ENCODE results near the gene EDAR. TPM values are rescaled to one million over a fixed set of nuclear protein-coding genes. Genes with fewer than 3 reads are reported as not detected.

The EDAR gene
- not detected in 2 replicates for polyA plus RNA-seq (2011; rRNA removed)
- polyA minus RNA-seq (2011; rRNA and poly(A)+ RNA removed): not detected in 2 replicates

DNA sequence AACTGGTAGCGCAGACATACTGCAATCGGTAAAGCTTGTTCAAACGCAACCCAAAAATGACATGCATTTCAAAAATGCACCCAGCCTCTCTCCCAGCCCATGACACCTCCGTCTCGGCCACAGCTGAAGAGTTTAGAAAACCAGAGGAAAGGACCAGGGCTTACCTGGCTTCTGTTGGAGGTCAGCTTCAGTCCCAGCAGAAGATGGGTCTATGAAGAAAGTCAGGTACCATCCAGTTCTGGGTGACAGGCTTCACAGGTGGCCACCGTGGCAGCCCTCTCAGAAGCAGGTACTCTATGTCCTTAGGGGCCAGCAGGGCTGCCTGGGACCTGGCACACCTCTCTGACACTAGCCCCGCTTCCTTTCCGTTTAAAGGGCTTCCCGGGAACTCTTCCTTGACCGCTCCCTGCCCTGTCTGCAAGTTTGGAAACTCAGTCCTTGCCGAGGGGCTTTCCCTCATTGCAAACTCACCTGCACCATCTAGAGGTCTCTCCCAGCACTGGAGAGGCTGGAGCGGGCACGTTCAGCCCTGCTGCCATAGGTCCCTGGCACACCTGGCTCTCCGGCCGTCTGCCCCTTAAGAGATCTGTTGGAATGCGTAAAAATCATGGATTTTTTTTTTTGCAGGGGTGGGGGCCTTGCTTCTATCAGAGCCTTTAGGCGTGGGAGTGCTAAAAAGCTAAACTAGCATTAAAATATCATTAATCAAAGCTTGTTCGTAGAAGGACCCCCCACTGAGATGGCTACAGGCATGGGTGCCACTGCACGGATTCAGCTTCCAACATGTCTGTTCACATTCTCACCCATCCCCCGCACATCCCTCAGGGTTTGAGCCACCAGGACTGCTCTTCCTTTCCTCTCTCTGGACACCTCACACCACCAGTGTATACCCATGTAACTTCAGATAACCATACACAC is at the start of gene EDAR:
Gene EDAR, minus strand, starts transcription at position 425 of the 918 bp plus-strand sequence. CDS start 58,206 bp downstream, outside the sequence.
- Histone ChIP-seq H3K27me3 (ENCODE audit: control insufficient read depth, insufficient read depth, low read length) (peaks cover 52% of the 10 kb centered on the region), H3K4me3 (ENCODE audit: low read depth, low read length) (no peak within 1 kb of the TSS), H3K9me3 (ENCODE audit: control insufficient read depth, insufficient read depth, low read length) (no peaks in the 10 kb centered on the region), H3K27ac (ENCODE audit: low read depth, low read length) (no peak within 1 kb of the TSS)
- TF ChIP-seq, protein P1, sequence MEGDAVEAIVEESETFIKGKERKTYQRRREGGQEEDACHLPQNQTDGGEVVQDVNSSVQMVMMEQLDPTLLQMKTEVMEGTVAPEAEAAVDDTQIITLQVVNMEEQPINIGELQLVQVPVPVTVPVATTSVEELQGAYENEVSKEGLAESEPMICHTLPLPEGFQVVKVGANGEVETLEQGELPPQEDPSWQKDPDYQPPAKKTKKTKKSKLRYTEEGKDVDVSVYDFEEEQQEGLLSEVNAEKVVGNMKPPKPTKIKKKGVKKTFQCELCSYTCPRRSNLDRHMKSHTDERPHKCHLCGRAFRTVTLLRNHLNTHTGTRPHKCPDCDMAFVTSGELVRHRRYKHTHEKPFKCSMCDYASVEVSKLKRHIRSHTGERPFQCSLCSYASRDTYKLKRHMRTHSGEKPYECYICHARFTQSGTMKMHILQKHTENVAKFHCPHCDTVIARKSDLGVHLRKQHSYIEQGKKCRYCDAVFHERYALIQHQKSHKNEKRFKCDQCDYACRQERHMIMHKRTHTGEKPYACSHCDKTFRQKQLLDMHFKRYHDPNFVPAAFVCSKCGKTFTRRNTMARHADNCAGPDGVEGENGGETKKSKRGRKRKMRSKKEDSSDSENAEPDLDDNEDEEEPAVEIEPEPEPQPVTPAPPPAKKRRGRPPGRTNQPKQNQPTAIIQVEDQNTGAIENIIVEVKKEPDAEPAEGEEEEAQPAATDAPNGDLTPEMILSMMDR (IDR thresholded peaks at IDR 0.05; ENCODE audit: low read depth, low read length): peak; percentile 51
- POLR2A ChIA-PET: no interaction called here
- DNase-seq (ENCODE audit: low read depth, low spot score): no peak
- CTCF ChIA-PET: interaction anchor here (0.5 to 0.7 kb wide), 2 partner anchors 43 to 194 kb away, joined by 3 read pairs; no protein-coding TSS in a partner anchor

DNA sequence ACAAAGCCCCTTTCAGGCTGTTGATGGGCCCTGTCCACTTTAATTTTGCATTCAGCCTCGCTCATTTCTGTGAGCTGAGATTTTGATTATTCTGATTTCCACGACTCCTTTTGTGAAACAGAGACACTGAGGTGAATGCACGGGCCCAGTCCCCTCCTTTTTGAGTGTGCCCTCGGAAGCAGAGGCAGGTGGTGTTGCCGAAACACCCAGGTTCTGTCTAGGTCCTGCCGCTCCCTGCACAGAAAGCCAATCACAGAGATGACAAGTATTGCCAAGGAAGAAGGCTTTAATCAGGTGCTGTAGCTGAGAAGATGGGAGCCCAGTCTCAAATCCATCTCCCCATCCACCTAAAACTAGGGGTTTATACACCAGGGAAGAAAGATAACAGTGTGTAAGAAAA is 44.2 kb upstream of the EDAR start:
- peaks cover 4% of the 10 kb centered on the region; the same call in 1 of the 2 replicates for H3K9me3 ChIP-seq (ENCODE audit: control insufficient read depth, insufficient read depth, low read length)
- no peak for DNase-seq (ENCODE audit: low read depth, low spot score)
- no peak overlapping the region for H3K27ac ChIP-seq (ENCODE audit: low read depth, low read length)
- TF ChIP-seq, protein P1 (IDR thresholded peaks at IDR 0.05; ENCODE audit: low read depth, low read length): no peak
- POLR2A ChIA-PET: no interaction called here
- H3K27me3 ChIP-seq (ENCODE audit: control insufficient read depth, insufficient read depth, low read length): peaks cover 47% of the 10 kb centered on the region
- CTCF ChIA-PET: no interaction called here
- H3K4me3 ChIP-seq (ENCODE audit: low read depth, low read length): no peak overlapping the region

DNA sequence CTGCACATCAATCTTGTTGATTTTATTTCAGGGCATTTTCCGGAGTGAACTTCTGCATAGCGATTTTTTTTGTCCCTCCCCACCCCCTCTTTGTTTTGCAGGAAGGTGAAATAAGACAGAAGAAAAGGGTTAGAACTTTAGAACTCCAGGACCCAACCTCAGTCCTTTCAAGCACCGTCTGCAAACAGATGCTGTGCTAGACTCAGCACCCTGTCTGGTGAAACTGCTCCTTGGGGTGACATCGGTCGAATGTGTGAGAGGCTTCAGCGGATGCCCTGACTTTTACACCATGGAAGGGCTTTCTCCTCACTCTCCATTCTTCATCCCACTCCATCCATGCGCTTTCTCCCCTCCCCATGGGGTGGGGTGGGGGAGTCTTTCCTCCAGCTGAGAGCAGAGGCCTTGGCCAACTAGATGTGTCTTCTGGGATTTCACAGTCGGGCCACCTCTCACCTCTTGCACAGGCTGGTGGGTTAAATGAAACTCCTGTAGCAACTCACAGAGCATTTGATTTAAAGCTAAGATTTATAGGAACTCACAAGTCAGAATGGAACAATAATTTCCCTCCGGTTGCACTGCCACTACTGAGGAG is 43.3 kb upstream of the EDAR start:
- peaks cover 47% of the 10 kb centered on the region for H3K27me3 ChIP-seq (ENCODE audit: control insufficient read depth, insufficient read depth, low read length)
- peaks cover 4% of the 10 kb centered on the region; the same call in 1 of the 2 replicates for H3K9me3 ChIP-seq (ENCODE audit: control insufficient read depth, insufficient read depth, low read length)
- ChIA-PET CTCF (no interaction called here), POLR2A (no interaction called here)
- no peak overlapping the region for H3K4me3 ChIP-seq (ENCODE audit: low read depth, low read length)
- no peak overlapping the region for H3K27ac ChIP-seq (ENCODE audit: low read depth, low read length)
- DNase-seq (ENCODE audit: low read depth, low spot score): no peak
- TF ChIP-seq, protein P1 (IDR thresholded peaks at IDR 0.05; ENCODE audit: low read depth, low read length): no peak

DNA sequence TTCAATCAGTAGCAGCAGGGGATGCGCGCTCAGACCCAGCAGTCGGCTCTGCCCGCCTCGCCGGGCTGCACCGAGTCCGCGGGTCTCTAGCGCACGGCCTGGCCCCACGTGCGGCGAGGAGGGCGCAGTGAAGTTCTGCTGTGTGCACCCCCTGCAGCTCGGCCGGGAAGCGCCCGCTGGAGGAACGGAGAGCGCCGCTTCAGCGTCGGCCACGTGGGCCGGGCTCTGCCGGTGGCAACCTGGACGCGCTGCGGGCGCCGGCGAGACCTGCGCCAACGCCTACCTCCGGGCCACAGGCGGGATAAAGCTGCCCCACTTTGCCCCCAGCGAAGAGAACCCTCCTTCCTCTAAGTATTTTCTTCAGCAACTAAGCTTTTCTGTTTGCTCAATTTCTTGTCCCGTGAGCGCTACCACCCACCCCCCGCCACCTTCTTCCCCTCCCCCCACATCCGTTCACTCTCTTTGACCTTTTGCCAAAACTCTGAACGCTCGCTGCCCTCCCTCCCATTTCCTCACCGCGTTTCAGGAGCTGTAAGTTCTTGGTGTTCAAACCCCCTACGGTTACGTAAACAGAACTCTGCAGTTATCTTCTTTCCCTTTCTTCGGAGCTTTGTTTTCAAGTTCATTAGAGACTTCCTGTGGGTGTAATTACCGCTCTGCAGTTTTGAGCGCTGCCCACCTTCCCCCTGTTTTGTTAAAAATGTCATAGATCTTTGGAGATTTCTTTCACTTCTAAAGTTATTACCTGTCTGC is 42.6 kb upstream of the EDAR start:
- H3K27ac ChIP-seq (ENCODE audit: low read depth, low read length): no peak overlapping the region
- TF ChIP-seq, protein P1 (IDR thresholded peaks at IDR 0.05; ENCODE audit: low read depth, low read length): no peak
- peaks cover 4% of the 10 kb centered on the region; the same call in 1 of the 2 replicates for H3K9me3 ChIP-seq (ENCODE audit: control insufficient read depth, insufficient read depth, low read length)
- DNase-seq (ENCODE audit: low read depth, low spot score): no peak
- ChIA-PET POLR2A (no interaction called here), CTCF (interaction anchor here (0.6 kb wide), 1 partner anchor 43 kb away, joined by 3 read pairs; no protein-coding TSS in a partner anchor)
- peaks cover 44% of the 10 kb centered on the region for H3K27me3 ChIP-seq (ENCODE audit: control insufficient read depth, insufficient read depth, low read length)
- H3K4me3 ChIP-seq (ENCODE audit: low read depth, low read length): peak overlapping the region; percentile 50
